ENCODE measurements around the gene EPHB4.

EPHB4 gene

DNA sequence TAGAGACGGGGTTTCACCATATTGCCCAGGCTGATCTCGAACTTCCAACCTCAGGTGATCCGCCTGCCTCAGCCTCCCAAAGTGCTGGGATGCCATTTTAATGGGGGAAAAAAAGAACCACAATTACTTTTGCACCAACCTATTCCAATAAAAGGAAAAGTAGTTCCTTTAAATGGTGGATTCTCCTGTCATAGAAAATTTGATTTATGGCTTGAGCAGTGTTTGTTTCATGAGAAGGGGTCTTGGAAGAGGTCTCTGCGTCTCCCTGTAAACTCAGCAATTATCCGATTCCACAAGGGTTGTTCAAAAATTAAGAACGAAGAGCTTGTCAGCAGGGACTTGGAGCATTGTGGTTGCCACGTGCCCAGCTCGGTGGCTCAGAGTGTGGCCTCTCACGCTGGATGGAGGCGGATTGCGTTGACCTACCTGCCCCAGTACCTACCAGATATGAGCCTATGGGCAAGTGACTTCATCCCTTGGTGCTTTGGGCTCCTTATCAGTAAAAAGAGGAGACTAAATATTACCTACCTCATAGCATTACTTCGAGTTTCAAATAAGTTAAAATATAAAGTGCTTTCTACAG lies 37.0 kb upstream of the EPHB4 start:
- peaks cover 22% of the 10 kb centered on the region for H3K4me1 Mint-ChIP-seq
- H3K27ac Mint-ChIP-seq = peak overlapping the region in 2 of 3 experiments; percentile 24 to 36
- H3K9me3 Mint-ChIP-seq = no peaks in the 10 kb centered on the region
- peaks cover 19% of the 10 kb centered on the region for H3K27me3 Mint-ChIP-seq (ENCODE audit: low read depth)
- TF ChIP-seq, protein P1, sequence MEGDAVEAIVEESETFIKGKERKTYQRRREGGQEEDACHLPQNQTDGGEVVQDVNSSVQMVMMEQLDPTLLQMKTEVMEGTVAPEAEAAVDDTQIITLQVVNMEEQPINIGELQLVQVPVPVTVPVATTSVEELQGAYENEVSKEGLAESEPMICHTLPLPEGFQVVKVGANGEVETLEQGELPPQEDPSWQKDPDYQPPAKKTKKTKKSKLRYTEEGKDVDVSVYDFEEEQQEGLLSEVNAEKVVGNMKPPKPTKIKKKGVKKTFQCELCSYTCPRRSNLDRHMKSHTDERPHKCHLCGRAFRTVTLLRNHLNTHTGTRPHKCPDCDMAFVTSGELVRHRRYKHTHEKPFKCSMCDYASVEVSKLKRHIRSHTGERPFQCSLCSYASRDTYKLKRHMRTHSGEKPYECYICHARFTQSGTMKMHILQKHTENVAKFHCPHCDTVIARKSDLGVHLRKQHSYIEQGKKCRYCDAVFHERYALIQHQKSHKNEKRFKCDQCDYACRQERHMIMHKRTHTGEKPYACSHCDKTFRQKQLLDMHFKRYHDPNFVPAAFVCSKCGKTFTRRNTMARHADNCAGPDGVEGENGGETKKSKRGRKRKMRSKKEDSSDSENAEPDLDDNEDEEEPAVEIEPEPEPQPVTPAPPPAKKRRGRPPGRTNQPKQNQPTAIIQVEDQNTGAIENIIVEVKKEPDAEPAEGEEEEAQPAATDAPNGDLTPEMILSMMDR (IDR thresholded peaks at IDR 0.05; ENCODE audit: unreplicated experiment in 3 of 3) = no peak
- peaks cover 19% of the 10 kb centered on the region for H3K36me3 Mint-ChIP-seq (ENCODE audit: low read depth)
- peak overlapping the region in 1 of 3 experiments; percentile 18 for H3K4me3 Mint-ChIP-seq

DNA sequence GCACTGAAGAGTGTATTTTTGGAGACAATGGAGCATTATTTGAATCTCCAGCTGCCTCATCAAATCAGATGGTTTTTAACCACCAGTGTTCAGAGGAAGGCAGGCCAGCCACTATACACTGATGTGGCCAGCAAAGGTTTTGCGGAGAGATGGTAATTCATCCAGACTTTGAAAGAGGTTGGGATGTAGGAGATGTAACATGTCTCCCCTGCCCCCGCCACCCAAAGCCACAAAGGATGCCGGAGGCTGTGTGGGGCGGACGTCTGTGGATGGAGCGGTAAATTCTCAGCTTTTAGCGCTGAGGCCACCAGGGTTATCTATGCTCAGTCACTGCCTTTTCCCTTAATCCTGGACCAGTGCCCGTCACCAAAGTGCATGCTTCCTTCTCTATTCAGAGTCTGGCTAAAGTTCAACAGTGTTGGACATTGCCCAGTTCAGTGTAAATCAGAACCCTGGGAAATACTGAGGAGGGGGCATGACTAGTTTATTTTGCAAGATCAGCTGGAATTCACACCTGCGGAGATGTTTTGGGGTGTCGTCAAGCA lies 36.2 kb upstream of the EPHB4 start:
- Mint-ChIP-seq H3K4me3 (peak overlapping the region; percentile 16 to 69 (median 19)), H3K36me3 (ENCODE audit: low read depth) (peaks cover 19% of the 10 kb centered on the region), H3K27me3 (ENCODE audit: low read depth) (peaks cover 23% of the 10 kb centered on the region), H3K27ac (peak overlapping the region; percentile 17 to 75 (median 63)), H3K9me3 (no peaks in the 10 kb centered on the region), H3K4me1 (peaks cover 22% of the 10 kb centered on the region)
- TF ChIP-seq, protein P1 (IDR thresholded peaks at IDR 0.05; ENCODE audit: unreplicated experiment in 3 of 3) = no peak

DNA sequence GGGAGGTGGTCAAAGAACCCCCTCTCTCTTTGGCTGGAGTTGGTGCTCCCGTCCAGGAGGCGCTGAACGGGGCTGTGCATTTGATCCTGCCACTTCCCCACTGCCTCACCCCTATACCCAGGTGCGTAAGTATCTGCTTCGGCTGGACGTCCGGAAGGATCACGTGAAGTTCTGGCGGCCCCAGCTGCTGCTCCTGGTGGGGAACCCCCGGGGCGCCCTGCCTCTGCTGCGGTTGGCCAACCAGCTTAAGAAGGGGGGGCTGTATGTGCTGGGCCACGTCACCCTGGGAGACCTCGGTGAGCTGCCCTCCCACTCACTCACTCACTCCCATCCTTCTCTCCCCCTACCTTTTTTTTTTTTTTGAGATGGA lies 34.3 kb upstream of the EPHB4 start:
- Mint-ChIP-seq H3K9me3 (no peaks in the 10 kb centered on the region), H3K27me3 (ENCODE audit: low read depth) (peaks cover 21% of the 10 kb centered on the region), H3K4me3 (no peak overlapping the region), H3K36me3 (ENCODE audit: low read depth) (peaks cover 20% of the 10 kb centered on the region), H3K4me1 (peaks cover 10% of the 10 kb centered on the region), H3K27ac (no peak overlapping the region)
- TF ChIP-seq, protein P1 (IDR thresholded peaks at IDR 0.05; ENCODE audit: unreplicated experiment in 3 of 3) = no peak

DNA sequence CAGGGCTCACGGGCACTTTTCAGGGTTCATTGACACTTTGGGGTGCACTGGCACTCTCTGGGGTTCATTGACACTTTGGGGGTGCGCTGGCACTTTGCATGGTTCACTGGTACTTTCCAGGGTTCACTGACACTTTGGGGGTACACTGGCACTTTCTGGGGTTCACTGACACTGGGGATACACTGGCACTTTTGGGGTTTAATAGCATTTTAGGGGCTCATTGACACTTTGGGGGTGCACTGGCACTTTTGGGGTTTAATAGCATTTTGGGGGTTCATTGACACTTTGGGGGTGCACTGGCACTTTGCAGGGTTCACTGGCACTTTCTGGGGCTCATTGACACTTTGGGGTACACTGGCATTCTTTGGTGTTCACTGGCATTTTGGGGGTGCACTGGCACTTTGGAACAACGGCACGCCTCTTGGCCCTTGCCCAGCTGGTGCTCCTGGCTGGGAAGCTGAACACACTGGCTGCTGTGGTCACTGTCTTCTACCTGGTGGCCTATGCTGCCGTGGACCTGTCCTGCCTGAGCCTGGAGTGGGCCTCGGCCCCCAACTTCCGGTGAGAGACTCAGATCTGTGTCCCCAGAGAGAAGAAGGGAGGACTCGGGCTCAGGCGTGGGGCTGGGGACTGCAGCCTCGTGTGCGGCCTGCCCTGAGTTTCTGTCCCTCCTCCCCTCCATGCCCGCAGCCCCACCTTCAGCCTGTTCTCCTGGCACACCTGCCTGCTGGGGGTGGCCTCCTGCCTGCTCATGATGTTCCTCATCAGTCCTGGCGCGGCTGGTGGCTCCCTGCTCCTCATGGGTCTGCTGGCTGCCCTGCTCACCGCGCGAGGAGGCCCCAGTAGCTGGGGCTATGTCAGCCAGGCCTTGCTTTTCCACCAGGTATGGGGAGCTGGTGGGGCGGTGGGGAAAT lies 33.6 kb upstream of the EPHB4 start:
- Mint-ChIP-seq H3K4me1 (peaks cover 10% of the 10 kb centered on the region), H3K4me3 (no peak overlapping the region), H3K36me3 (ENCODE audit: low read depth) (peaks cover 20% of the 10 kb centered on the region), H3K27me3 (ENCODE audit: low read depth) (peaks cover 21% of the 10 kb centered on the region), H3K9me3 (no peaks in the 10 kb centered on the region), H3K27ac (no peak overlapping the region)
- TF ChIP-seq, protein P1 (IDR thresholded peaks at IDR 0.05; ENCODE audit: unreplicated experiment in 3 of 3) = no peak

DNA sequence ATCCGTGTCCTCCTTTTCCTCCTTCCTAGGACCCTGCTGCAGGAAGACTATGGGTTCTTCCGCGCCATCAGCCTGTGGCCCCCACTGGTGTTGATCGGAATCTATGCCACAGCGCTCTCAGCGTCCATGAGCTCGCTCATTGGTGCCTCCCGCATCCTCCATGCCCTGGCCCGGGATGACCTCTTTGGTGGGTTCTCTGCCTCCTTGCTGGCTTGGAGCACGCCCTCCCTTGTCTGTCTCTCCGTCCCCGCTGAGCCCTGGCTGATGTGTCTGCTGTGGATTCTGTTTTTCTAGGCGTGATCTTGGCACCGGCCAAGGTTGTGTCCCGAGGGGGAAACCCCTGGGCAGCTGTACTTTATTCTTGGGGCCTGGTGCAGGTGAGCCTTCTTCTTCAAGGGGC lies 32.5 kb upstream of the EPHB4 start:
- TF ChIP-seq, protein P1 (IDR thresholded peaks at IDR 0.05; ENCODE audit: unreplicated experiment in 3 of 3) = no peak
- peak overlapping the region in 1 of 3 experiments; percentile 58 for H3K27ac Mint-ChIP-seq
- H3K36me3 Mint-ChIP-seq (ENCODE audit: low read depth) = peaks cover 20% of the 10 kb centered on the region
- no peaks in the 10 kb centered on the region for H3K9me3 Mint-ChIP-seq
- peaks cover 10% of the 10 kb centered on the region for H3K4me1 Mint-ChIP-seq
- no peak overlapping the region for H3K4me3 Mint-ChIP-seq
- peaks cover 26% of the 10 kb centered on the region for H3K27me3 Mint-ChIP-seq (ENCODE audit: low read depth)
